NCI-H1092 treated with DMSO at 0.1 percent for 48 hours (cell line): ENCODE data around the gene HNRNPA2B1.
"Not testable (repeated sequence)": the region's sequence is repeated elsewhere in the genome, so short reads cannot be mapped to it uniquely, and the experiment has no call there.

Experiments
- DNase-seq: peaks from one replicate; lab custom pipeline; 2025; lab: John Stamatoyannopoulos, UW

The HNRNPA2B1 gene

GRCh38 chr7:26198133-26198780, 2.3 kb downstream of the HNRNPA2B1 start:
- DNase-seq = peak; percentile 59

GRCh38 chr7:26197153-26198115, 3.1 kb downstream of the HNRNPA2B1 start:
- no peak for DNase-seq

GRCh38 chr7:26195867-26196657, 4.5 kb downstream of the HNRNPA2B1 start:
- no peak for DNase-seq

GRCh38 chr7:26195182-26195581, 5.4 kb downstream of the HNRNPA2B1 start:
- DNase-seq = no peak

- DNase-seq = not testable (repeated sequence)
Observed at GRCh38 chr7:26194764-26195163, 5.8 kb downstream of the HNRNPA2B1 start.

GRCh38 chr7:26193432-26194207, 6.9 kb downstream of the HNRNPA2B1 start:
- no peak for DNase-seq

GRCh38 chr7:26192485-26193087, 8.0 kb downstream of the HNRNPA2B1 start:
- no peak for DNase-seq

GRCh38 chr7:26191974-26192479, 8.5 kb downstream of the HNRNPA2B1 start:
- DNase-seq = no peak

GRCh38 chr7:26191233-26191973, 9.1 kb downstream of the HNRNPA2B1 start:
- DNase-seq = no peak

GRCh38 chr7:26190417-26190869, 10.1 kb downstream of the HNRNPA2B1 start:
- DNase-seq = no peak

- DNase-seq = no peak
Observed at GRCh38 chr7:26189697-26190096, 10.8 kb downstream of the HNRNPA2B1 start.

- no peak for DNase-seq
Observed at GRCh38 chr7:26188957-26189541, 11.5 kb downstream of the HNRNPA2B1 start.

GRCh38 chr7:26188206-26188956, 12.2 kb downstream of the HNRNPA2B1 start:
- no peak for DNase-seq

GRCh38 chr7:26187380-26188205, 13.0 kb downstream of the HNRNPA2B1 start:
- no peak for DNase-seq

GRCh38 chr7:26186364-26187311, 13.9 kb downstream of the HNRNPA2B1 start:
- no peak for DNase-seq

- no peak for DNase-seq
Observed at GRCh38 chr7:26185844-26186180, 14.7 kb downstream of the HNRNPA2B1 start.
